ENCODE data around the gene CLDN22. TPM values are rescaled to one million over a fixed set of nuclear protein-coding genes. Genes with fewer than 3 reads are reported as not detected.

The CLDN22 gene
- total RNA-seq, 1 experiment from 2014 or later, result not detected

DNA sequence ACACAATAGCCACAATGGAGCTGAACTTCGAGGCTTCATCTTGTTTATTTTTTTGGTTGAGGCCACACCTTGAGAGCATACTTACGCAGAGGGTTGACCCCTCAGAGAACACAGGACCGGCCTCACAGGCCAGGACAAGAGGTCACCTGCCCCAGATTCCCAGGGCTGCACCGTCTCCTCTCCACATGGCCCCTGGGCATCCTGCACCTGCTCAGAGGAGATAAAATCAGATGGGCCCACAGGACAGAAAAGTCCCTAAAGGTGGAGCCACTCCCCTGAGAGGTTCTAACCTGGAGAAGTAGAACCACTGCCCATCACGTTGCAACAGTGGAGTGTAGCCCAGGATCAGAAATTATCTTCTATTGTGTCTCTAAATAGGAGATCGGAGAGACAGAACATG, 3.2 kb upstream of the CLDN22 start:
- ChIA-PET CTCF (no interaction called here), POLR2A (no interaction called here), RAD21 (ENCODE audit: low non-redundant PET in 1 of 2, low total read pairs in 2 of 2, uncharacterized antibody in 2 of 2, unreplicated experiment in 2 of 2) (no interaction called here)
- no peak overlapping the region for H3K4me3 ChIP-seq (replicated peaks in 1 of 2; ENCODE audit: low read depth in 1 of 2, low read length in 2 of 2)
- no peaks in the 10 kb centered on the region for H4K20me1 ChIP-seq (ENCODE audit: insufficient read depth)
- 0 out of 4 replicates have a peak, but pooled peaks cover 0 to 2% of the 10 kb centered on the region in 2 experiments for H3K36me3 ChIP-seq (ENCODE audit: control insufficient read depth in 1 of 2, insufficient read depth in 2 of 2, low read length in 2 of 2)
- H3K27me3 ChIP-seq (ENCODE audit: insufficient read depth, low read length), result no peaks in the 10 kb centered on the region
- H3K4me1 ChIP-seq (ENCODE audit: control insufficient read depth in 1 of 2, insufficient read depth in 2 of 2, low read length in 2 of 2), result peaks cover 0 to 12% of the 10 kb centered on the region in 2 experiments; a peak in 2 of 4 replicates
- H3K4me2 ChIP-seq (ENCODE audit: low read length), result no peak overlapping the region
- DNase-seq (ENCODE audit: low read depth, low spot score) (no peak), ATAC-seq (no peak)
- TF ChIP-seq ZNF274 (IDR thresholded peaks at IDR 0.05; ENCODE audit: low read depth, low read length), result no peak
- no peak for TF ChIP-seq SP1 (IDR thresholded peaks at IDR 0.05; ENCODE audit: low read depth)
- no peak for TF ChIP-seq FOSL1 (IDR thresholded peaks at IDR 0.05; ENCODE audit: low read depth)
- TF ChIP-seq RAD21 (IDR thresholded peaks at IDR 0.05; ENCODE audit: low read depth), result no peak
- TF ChIP-seq CTCF (IDR thresholded peaks at IDR 0.05 in 2 of 3, conservative IDR thresholded peaks at IDR 0.05 in 1 of 3; ENCODE audit: borderline replicate concordance in 1 of 3, insufficient read depth in 1 of 3, low read depth in 2 of 3, low read length in 2 of 3), result no peak
- TF ChIP-seq CBX3 (IDR thresholded peaks at IDR 0.05; ENCODE audit: low read depth), result no peak
- TF ChIP-seq, protein P1, sequence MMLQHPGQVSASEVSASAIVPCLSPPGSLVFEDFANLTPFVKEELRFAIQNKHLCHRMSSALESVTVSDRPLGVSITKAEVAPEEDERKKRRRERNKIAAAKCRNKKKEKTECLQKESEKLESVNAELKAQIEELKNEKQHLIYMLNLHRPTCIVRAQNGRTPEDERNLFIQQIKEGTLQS (IDR thresholded peaks at IDR 0.05), result no peak
- no peak for TF ChIP-seq JUND (IDR thresholded peaks at IDR 0.05)
- no peak for TF ChIP-seq POLR2AphosphoS5 (IDR thresholded peaks at IDR 0.05; ENCODE audit: low read depth, low read length)
- TF ChIP-seq ZFX (IDR thresholded peaks at IDR 0.05), result no peak
- TF ChIP-seq ZBTB33 (IDR thresholded peaks at IDR 0.05; ENCODE audit: extremely low read depth, insufficient replicate concordance, low read length), result no peak
- TF ChIP-seq EGR1 (IDR thresholded peaks at IDR 0.05; ENCODE audit: low read depth), result no peak
- no peak for TF ChIP-seq SRF (IDR thresholded peaks at IDR 0.05; ENCODE audit: low read depth)
- TF ChIP-seq CEBPB (IDR thresholded peaks at IDR 0.05; ENCODE audit: low read depth), result no peak
- H3K9me3 ChIP-seq (ENCODE audit: control insufficient read depth in 1 of 2, insufficient read depth in 1 of 2, low read depth in 1 of 2, low read length in 2 of 2), result peaks cover 0 to 3% of the 10 kb centered on the region in 2 experiments; a peak in 1 of 4 replicates
- no peaks in the 10 kb centered on the region for H3K9me2 ChIP-seq (ENCODE audit: insufficient read depth)
- intact Hi-C loops (cut with micrococcal nuclease), result no loop called here
- H3K9ac ChIP-seq (ENCODE audit: low read length), result no peak overlapping the region
- no peak overlapping the region for H3K27ac ChIP-seq (ENCODE audit: low read depth, low read length)
- no peaks in the 10 kb centered on the region for H3K79me2 ChIP-seq (ENCODE audit: insufficient read depth, low read length)
- H2AFZ ChIP-seq (ENCODE audit: low read depth, low read length, poor library complexity, severe bottlenecking), result no peak overlapping the region
- no TSS peak for BruUV-seq (replicated peaks)
